Measurements from ENCODE around the gene ATRNL1.

Gene ATRNL1

DNA sequence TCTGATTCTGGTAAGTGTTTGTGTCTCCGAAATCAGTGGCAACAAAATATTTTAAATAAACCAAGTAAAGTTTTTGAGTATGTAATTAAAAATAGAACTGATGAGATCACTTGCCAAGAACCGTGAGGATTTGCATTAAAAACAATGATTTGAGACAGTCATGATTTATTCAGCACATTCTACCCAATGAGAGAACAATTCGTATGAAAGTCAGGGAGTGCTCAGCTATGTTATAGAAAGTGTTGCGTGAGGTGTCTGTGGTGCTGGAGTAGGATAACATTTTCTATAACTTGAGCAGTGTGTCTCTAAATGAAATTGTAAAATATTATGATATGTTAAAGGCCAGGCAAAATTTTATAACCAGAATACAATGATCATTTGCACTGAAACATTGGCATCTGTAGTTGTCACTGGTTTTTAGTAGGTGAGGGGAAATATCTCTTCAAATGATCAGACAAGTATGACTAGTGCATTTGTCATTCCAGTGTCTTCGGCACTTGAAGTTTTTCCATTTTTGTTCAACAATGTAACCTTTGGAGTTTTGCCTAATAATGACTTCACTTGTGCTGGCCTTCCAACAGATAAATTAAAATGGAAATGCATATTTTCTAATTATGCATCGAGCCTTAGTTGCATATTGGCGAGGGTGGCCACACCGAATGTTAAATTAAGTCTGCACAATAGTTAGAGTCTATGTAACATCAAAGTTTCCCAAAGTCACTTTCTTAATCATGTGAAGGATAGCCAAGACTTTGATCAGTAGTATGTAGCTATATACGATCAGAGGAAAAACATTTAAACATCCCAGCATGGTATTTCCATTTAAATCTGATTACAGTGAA is 844.0 kb downstream of the ATRNL1 start:
- in situ Hi-C loops (cut with HindIII; ENCODE audit: low sequenced_read_pairs), result no loop called here

- in situ Hi-C loops (cut with HindIII; ENCODE audit: low sequenced_read_pairs), result no loop called here
Measured at GRCh38 chr10:115937768-115938056, 844.5 kb downstream of the ATRNL1 start.

DNA sequence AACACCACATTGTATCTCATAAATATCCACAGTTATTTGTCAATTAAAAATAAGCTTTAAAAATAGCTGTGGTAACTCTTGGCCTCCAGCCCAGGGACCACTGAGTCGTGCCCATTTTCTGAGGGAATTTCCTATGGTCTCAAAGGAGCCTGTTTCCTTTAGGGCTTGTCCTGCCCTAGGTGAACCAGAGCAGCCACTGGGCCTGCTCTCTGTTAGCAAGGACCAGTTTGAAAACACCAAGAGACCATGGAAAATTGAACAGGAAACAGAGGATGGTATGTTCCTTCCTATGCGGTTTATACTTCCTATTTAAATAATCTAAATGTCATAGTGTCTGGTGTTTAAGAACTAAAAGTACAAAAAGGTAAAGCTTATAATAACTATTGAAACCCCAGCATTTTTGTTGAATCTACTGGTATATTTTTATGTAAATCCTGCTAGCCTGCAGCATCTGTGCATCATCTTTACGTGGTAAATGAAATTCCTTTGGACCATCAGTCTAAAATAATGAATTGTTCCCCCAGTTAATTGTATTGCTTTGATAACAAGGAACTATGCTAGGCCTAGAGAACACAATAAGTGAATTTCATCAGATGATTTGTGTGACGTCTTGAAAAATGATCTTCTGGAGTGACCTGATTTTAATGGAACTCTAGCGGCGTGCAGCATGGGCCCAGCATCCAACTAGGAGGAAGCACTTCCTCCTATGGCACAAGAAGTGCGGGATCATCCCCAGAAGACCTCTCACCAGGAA is 846.1 kb downstream of the ATRNL1 start:
- in situ Hi-C loops (cut with HindIII; ENCODE audit: low sequenced_read_pairs), result no loop called here

GRCh38 chr10:115941361-115941771 is 848.2 kb downstream of the ATRNL1 start:
- in situ Hi-C loops (cut with HindIII; ENCODE audit: low sequenced_read_pairs), result loop anchor here (5.0 kb wide), 1 partner anchor 76 kb away; no protein-coding TSS in a partner anchor

GRCh38 chr10:115942101-115942500 is 848.9 kb downstream of the ATRNL1 start:
- in situ Hi-C loops (cut with HindIII; ENCODE audit: low sequenced_read_pairs), result loop anchor here (5.0 kb wide), 1 partner anchor 75 kb away; no protein-coding TSS in a partner anchor

- in situ Hi-C loops (cut with HindIII; ENCODE audit: low sequenced_read_pairs), result loop anchor here (5.0 kb wide), 1 partner anchor 73 kb away; no protein-coding TSS in a partner anchor
Measured at GRCh38 chr10:115944538-115944937, 851.4 kb downstream of the ATRNL1 start.

DNA sequence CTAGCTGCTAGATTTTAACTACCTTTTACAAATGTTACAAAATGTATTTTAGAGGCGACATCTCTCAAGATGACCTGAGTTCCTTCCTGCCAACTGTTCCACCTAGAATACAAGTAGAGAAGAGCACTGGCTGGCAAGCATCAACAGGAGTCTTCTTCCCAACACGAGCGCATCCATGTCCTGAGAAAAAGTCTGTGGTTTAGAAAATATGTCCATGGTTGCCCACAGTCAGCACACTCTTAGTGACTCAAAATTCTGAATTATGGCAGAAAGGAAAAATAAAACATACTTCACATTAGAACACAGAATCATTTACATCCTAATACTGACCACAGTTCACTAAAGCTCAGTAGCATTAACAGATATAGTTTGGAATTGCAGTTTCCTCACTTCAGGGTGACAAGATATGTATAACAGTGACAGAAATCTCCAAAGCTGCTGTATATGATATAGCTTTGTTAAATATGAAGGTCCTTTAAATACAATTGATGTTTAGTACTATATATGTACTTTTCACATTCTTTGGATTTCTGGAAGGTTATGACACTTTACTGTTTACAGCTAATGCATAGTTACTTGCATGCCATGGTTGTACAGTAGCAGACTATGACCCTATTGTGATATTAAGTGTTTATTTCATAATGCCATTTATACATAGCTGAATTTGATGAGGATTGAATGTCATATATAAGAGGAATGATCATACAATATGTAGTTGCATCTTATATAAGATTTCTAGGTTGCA is 852.7 kb downstream of the ATRNL1 start:
- in situ Hi-C loops (cut with HindIII; ENCODE audit: low sequenced_read_pairs), result no loop called here

- in situ Hi-C loops (cut with HindIII; ENCODE audit: low sequenced_read_pairs), result no loop called here
Measured at GRCh38 chr10:115947104-115947503, 853.9 kb downstream of the ATRNL1 start.

DNA sequence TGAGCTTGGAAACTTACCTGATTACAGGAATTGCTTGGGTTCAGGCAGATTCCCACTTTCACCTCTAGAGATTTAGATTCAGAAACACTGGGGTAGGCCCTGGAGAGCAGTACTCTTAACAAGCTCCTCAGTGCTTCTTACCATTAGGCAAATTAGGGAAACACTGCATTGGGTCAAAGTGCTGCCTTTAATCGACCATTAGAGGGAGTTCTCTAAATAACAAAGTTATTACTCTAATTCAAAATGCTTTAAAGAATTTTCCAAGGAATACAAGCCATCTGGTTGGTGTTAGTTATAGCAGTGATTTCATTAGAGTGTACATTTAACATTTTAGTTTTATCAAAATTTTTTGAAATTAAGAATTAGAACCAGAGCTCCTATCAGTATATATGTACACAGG is 855.3 kb downstream of the ATRNL1 start:
- in situ Hi-C loops (cut with HindIII; ENCODE audit: low sequenced_read_pairs), result no loop called here

DNA sequence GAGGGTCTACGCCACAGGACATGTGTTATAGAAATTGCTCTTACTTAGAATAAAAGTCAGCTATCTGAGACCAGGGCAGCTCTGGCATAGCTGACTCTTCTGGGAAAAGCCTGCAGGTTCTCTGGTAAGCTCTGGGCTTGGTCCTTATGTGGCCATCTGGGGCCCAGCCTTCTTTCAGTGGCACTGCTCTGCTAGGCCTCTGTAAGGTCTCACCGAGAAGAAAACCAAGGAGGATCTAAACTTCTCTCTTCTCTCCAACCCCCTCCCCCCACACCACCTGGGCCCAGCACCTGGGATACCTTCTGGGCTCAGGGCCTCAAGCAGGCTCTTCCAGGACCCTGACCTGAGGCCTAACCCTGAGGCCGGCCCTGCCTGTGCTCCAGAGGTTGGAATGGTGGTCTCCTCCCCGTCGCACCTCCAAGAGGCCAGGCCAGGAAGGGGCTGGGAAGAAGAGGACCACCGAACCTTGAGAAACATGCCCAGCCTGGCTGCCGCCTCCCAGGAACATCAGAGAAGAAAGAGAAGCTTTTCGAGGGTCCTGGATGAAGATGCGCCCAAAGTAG is 856.2 kb downstream of the ATRNL1 start:
- in situ Hi-C loops (cut with HindIII; ENCODE audit: low sequenced_read_pairs), result no loop called here

DNA sequence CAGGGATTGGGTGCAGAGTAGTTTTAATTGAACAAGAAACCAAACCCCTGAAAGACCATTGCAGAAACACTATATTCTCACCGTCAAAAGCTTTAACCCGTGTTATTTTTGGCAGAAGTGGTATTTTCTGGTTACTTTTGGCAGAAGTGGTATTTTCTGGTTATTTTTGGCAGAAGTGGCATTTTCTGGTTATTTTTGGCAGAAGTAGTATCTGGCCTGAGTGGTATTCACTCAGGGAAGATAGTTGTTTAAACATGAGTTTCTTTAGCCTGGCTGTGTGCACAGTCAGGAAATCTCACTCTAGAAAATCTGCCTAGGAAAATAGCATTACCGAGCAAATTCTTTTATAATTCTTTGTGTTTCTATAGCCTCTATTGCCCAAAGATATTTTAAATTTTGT is 857.2 kb downstream of the ATRNL1 start:
- in situ Hi-C loops (cut with HindIII; ENCODE audit: low sequenced_read_pairs), result no loop called here

DNA sequence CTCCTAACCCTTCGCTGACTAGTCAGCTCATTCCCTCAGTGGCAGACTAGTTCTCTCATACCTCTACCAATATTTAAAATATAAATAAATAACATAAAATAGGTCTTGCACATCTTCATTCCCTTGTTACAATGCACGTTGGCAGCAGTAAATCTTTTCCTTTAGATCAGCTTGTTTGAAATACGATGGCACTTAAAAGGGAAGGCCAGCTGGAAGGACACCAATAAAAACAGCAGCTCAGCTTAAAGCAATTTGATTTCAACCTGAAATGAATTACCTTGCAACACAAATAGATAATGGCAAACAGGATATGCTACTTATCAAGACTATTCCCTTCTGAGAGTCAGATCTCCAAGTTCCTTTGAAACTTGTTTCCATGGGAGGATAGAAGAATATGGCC is 858.1 kb downstream of the ATRNL1 start:
- in situ Hi-C loops (cut with HindIII; ENCODE audit: low sequenced_read_pairs), result no loop called here

DNA sequence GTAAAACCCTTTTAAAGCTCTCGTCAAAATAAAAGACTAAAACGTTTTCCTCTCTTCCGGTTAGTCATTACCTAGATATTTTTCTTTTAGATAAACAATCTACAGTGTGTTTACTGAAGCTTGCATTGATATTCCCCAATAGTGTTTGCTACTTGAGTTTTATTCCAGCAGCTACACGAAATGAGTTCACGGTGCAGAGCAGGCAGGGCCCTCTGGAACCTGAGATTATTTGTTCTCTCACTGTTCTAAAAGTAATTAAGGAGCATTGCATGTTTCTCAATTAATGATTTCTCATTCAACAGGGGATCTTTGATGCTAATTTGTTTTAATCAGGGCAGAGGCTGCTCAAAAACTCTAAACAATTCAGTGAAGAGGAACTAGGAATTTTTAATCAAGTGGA is 860.1 kb downstream of the ATRNL1 start:
- in situ Hi-C loops (cut with HindIII; ENCODE audit: low sequenced_read_pairs), result no loop called here

DNA sequence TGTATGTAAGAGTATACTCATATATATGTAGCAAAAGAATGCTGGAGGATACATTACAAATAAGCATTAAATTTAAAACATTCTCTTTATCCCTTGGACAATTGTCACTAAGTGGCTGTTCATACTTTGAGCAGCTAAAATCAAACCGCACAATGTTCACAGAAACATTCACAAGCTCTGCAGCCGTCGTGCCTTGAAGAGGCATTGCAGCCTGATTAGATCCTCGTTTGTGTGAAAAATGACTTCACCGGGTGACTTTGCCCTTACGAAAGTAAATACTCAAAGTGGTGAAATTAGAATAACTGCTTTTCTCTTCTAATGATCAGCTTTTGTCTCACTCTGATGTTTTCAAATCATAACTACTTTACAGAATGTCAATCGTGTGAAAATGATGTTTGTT is 860.8 kb downstream of the ATRNL1 start:
- in situ Hi-C loops (cut with HindIII; ENCODE audit: low sequenced_read_pairs), result no loop called here

- in situ Hi-C loops (cut with HindIII; ENCODE audit: low sequenced_read_pairs), result no loop called here
Measured at GRCh38 chr10:115956225-115957011, 863.3 kb downstream of the ATRNL1 start.

GRCh38 chr10:115957012-115957399 is 863.8 kb downstream of the ATRNL1 start:
- in situ Hi-C loops (cut with HindIII; ENCODE audit: low sequenced_read_pairs), result no loop called here

DNA sequence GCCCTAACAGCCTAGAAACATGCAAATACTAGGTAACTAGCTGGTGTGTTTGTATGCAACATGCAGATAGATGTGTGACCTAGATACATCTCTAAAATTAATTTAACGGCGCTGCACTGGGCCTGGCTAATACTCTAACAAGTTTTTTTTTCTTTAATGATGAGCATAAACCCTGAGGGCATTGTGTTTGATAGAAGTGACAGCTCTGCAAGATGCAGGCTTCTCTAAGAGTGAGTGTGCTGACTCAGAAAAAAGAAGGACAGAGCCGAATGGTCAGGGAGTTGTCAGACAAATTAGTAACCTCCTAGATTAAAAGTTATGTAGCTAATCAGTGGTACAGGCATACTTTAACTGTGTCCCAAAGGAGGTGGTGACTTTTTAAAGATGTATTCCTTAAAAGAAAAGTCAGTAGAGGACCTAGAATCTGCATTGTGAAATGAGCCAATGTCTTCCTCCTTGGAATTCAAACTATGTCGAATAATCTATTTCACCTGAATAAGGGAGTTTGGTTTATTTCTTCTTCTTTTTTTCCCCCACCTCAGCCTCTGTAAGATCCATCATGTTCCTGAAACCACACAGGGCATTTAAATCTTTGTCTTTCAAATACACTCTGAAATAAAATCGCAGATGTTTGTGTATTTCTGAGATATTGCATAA is 864.7 kb downstream of the ATRNL1 start:
- in situ Hi-C loops (cut with HindIII; ENCODE audit: low sequenced_read_pairs), result no loop called here

DNA sequence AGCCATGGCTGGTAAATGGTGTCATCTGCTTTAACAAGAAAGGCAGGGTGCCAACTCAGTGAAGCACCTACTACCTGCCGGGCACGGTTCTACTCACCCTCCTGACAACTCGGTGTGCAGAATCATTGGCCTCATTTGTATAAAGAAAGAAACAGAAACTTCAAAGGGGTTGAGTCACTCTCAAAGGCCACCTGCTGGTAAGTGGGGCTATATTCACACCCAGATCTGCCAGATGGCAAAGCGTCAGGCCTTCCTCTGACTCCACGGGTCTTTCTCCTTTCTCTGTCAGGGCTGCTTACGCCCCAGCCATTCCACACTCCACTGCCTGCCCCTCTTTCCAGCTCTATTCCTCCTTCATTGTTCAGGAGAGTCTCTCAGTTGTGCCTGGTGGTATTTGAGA is 870.7 kb downstream of the ATRNL1 start:
- in situ Hi-C loops (cut with HindIII; ENCODE audit: low sequenced_read_pairs), result no loop called here

DNA sequence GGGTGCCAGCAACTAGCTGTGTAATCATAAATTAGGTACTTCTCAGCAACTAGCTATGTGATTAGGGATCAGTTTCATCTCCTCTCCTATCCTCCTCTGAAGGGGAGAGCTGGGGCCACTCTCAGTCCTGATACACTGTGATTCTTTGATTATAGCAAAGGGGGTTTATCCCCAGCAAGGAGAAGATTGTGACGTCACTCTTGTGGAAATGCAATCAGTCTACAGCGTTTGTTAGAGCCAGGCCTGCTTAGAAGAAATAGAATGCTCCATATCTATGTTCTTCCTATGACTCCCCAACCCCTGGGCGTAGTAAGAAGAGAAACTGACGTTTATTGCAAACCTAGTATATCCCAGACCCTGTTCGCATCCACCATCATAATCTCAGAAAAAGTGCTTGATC is 871.7 kb downstream of the ATRNL1 start:
- in situ Hi-C loops (cut with HindIII; ENCODE audit: low sequenced_read_pairs), result no loop called here

GRCh38 chr10:115965376-115965775 is 872.2 kb downstream of the ATRNL1 start:
- in situ Hi-C loops (cut with HindIII; ENCODE audit: low sequenced_read_pairs), result no loop called here

All from DLD1 (cell line).